ENCODE data around the gene TMEM18. TPM values are rescaled to one million over a fixed set of nuclear protein-coding genes. Genes with fewer than 3 reads are reported as not detected.

TMEM18 gene
- total RNA-seq, 4 donors from 2014 or later = 11.0 to 31.0 (median 14.5) TPM

DNA sequence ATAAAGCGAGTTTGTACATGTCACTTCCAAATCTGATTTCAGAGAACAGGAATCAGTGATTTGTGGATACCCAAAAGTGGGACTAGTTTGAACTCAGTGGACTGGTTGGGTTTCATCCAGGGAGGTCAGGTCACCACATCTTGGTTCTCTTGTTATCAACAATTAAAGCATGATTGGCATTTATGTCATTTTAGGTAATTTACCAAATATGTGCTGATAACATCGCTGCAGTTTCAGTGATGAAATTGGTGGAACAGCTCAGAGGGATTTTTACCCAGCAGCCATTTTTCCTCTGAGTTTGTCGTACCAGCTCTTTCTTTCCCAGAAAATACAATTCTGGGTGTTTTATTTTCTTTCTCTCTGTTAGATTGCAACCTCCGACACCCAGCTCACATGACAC, 33.4 kb downstream of the TMEM18 start:
- H3K9me3 ChIP-seq = no peaks in the 10 kb centered on the region
- no peak overlapping the region for H3K27ac ChIP-seq
- no peaks in the 10 kb centered on the region for H3K4me1 ChIP-seq
- in situ Hi-C loops (cut with MboI; ENCODE audit: low pct_ligation_motif_present in 1 of 4, low pct_unique_long_range_greater_than_20kb in 1 of 4, low sequenced_read_pairs in 3 of 4) = no loop called here
- 72 to 96% methylated on average over 4 of the region's 4 CpGs for WGBS, 2 donors (ENCODE audit: low coverage in 1 of 2)
- intact Hi-C loops (cut with DNase I; ENCODE audit: low total_unique reads) = loop anchor here (5.0 kb wide), 1 partner anchor 396 kb away; no protein-coding TSS in a partner anchor
- H3K27me3 ChIP-seq = peaks cover 7% of the 10 kb centered on the region
- DNase-seq = no peak
- no peak overlapping the region for H3K4me3 ChIP-seq
- TF ChIP-seq POLR2AphosphoS5 (IDR thresholded peaks at IDR 0.05) (no peak), EP300 (IDR thresholded peaks at IDR 0.05; ENCODE audit: low read depth) (no peak), POLR2A (IDR thresholded peaks at IDR 0.05) (no peak)
- TF ChIP-seq, protein P1, sequence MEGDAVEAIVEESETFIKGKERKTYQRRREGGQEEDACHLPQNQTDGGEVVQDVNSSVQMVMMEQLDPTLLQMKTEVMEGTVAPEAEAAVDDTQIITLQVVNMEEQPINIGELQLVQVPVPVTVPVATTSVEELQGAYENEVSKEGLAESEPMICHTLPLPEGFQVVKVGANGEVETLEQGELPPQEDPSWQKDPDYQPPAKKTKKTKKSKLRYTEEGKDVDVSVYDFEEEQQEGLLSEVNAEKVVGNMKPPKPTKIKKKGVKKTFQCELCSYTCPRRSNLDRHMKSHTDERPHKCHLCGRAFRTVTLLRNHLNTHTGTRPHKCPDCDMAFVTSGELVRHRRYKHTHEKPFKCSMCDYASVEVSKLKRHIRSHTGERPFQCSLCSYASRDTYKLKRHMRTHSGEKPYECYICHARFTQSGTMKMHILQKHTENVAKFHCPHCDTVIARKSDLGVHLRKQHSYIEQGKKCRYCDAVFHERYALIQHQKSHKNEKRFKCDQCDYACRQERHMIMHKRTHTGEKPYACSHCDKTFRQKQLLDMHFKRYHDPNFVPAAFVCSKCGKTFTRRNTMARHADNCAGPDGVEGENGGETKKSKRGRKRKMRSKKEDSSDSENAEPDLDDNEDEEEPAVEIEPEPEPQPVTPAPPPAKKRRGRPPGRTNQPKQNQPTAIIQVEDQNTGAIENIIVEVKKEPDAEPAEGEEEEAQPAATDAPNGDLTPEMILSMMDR (IDR thresholded peaks at IDR 0.05) = no peak
- no peaks in the 10 kb centered on the region for H3K36me3 ChIP-seq

DNA sequence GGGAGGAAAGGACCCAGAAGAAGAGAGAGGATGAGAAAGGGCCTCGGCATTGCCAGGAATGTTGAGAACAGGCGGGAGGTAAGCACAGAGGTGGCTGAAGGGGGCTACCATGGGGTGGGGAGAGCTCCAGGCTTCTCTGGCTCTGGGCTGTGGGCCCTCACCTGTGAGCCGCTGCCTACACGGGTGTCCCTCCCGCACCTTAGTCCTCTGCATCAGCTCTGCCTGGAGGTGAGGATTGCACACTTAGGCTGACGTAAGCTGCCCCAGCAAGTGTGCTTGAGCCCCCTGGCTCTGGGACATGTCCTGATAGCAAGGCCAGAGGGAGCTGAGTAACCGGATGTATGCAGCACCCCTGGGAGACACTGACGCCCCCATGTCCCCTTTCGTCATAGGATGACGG, 33.9 kb downstream of the TMEM18 start:
- Histone ChIP-seq H3K4me1 (no peaks in the 10 kb centered on the region), H3K27ac (no peak overlapping the region), H3K36me3 (no peaks in the 10 kb centered on the region), H3K27me3 (peaks cover 7% of the 10 kb centered on the region), H3K4me3 (no peak overlapping the region), H3K9me3 (no peaks in the 10 kb centered on the region)
- intact Hi-C loops (cut with DNase I; ENCODE audit: low total_unique reads) (loop anchor here (5.0 kb wide), 1 partner anchor 396 kb away; no protein-coding TSS in a partner anchor), in situ Hi-C loops (cut with MboI; ENCODE audit: low pct_ligation_motif_present in 1 of 4, low pct_unique_long_range_greater_than_20kb in 1 of 4, low sequenced_read_pairs in 3 of 4) (no loop called here)
- TF ChIP-seq POLR2A (IDR thresholded peaks at IDR 0.05) (no peak), POLR2AphosphoS5 (IDR thresholded peaks at IDR 0.05) (no peak), EP300 (IDR thresholded peaks at IDR 0.05; ENCODE audit: low read depth) (no peak)
- TF ChIP-seq, protein P1 (IDR thresholded peaks at IDR 0.05) = no peak
- no peak for DNase-seq
- 84 to 95% methylated on average over 4 to 10 of the region's 10 CpGs for WGBS, 2 donors (ENCODE audit: low coverage in 1 of 2)

DNA sequence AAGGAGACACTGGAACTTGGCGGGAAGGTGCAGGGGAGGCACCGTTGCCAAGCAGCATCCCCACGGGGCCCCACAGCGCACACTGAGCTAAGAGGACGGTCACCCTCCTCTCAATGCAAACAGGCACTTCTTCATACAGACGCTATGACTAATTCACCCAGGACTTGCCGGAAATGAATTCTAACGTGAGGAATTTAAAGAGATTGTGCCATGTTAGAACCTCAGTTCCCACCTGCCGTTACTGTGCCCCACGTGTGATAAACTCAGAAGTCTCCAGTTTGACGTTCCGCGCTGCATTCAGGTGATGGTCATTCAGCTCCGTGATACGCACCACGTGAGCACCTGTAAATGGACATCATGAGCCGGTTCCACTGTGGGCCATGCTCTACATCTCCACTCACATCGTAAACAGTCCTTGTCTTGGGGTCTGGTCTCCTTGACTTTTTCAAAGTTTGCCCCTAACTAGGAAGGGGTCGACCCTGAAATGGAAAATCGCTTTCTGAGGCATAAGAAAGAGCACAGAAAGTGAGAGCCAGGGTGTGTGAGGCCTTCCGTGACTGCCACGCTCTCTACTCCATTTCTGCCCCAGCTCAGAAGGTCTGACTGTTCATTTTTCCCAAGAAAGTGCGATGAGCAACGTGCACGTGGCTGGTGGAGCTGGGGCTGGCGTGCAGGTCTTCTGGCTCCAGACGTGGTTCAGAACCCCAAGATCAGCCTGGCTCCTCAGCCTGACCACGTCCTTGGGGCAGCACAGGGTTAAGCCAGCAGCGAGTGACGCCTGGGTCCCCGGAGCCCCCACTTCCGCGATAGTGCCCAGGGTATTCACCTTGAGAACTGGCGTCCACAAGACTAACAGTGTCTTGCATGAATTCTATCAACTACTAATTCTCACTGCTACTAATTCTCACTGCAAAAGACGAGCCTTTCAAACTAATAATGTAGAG, 35.1 kb downstream of the TMEM18 start:
- in situ Hi-C loops (cut with MboI; ENCODE audit: low pct_ligation_motif_present in 1 of 4, low pct_unique_long_range_greater_than_20kb in 1 of 4, low sequenced_read_pairs in 3 of 4) = no loop called here
- Histone ChIP-seq H3K4me3 (no peak overlapping the region), H3K36me3 (no peaks in the 10 kb centered on the region), H3K4me1 (no peaks in the 10 kb centered on the region), H3K27me3 (peaks cover 7% of the 10 kb centered on the region), H3K27ac (no peak overlapping the region), H3K9me3 (no peaks in the 10 kb centered on the region)
- TF ChIP-seq EP300 (IDR thresholded peaks at IDR 0.05; ENCODE audit: low read depth) (no peak), POLR2A (IDR thresholded peaks at IDR 0.05) (no peak), POLR2AphosphoS5 (IDR thresholded peaks at IDR 0.05) (no peak)
- TF ChIP-seq, protein P1 (IDR thresholded peaks at IDR 0.05) = no peak
- no peak for DNase-seq
- intact Hi-C loops (cut with DNase I; ENCODE audit: low total_unique reads) = loop anchor here (5.0 kb wide), 1 partner anchor 395 kb away; no protein-coding TSS in a partner anchor
- 77 to 82% methylated on average over 6 to 35 of the region's 35 CpGs for WGBS, 2 donors (ENCODE audit: low coverage in 1 of 2)

DNA sequence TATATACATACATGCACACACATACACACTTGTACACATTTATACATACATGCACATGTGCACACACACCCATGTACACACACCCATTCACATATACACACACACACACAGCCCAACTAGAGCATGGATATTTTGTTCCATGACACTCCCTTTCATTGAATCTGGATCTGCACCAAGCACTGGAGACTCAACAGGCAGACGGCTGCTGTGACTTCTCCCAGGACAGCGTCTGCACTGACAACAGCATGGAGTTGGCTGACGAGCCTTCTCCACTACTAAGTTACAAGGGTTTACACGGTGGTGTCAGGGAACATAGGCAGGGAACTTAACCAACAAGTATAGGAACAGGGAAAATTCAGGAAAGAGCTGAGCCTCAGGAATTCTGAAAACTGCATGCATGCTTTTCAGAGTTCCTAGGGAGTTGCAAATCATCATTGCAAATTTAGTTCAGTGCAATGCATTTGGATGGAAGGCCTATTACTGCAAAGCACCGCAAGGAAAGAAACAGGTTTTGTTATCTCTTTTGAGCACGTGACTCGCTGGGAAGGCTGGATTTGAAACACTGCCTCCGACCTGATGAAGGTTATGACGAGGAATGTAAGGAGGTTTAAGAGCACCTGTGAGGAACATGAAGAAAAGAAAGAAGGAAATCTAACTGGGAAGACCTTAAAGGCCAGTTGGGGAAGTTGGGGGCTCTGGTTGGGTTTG, 35.9 kb downstream of the TMEM18 start:
- Histone ChIP-seq H3K4me1 (peaks cover 0 to 6% (median 3%) of the 10 kb centered on the region in 4 donors), H3K36me3 (no peaks in the 10 kb centered on the region), H3K27ac (no peak overlapping the region), H3K9me3 (no peaks in the 10 kb centered on the region), H3K4me3 (no peak overlapping the region), H3K27me3 (peaks cover 7% of the 10 kb centered on the region)
- in situ Hi-C loops (cut with MboI; ENCODE audit: low pct_ligation_motif_present in 1 of 4, low pct_unique_long_range_greater_than_20kb in 1 of 4, low sequenced_read_pairs in 3 of 4) (no loop called here), intact Hi-C loops (cut with DNase I; ENCODE audit: low total_unique reads) (loop anchor here (5.0 kb wide), 1 partner anchor 394 kb away; no protein-coding TSS in a partner anchor)
- no peak for DNase-seq
- WGBS, 2 donors (ENCODE audit: low coverage in 1 of 2) = 54 to 57% methylated on average over 5 to 9 of the region's 9 CpGs
- TF ChIP-seq, protein P1 (IDR thresholded peaks at IDR 0.05) = no peak
- TF ChIP-seq EP300 (IDR thresholded peaks at IDR 0.05; ENCODE audit: low read depth) = no peak
- TF ChIP-seq POLR2AphosphoS5 (IDR thresholded peaks at IDR 0.05) = no peak

Data from transverse colon (tissue), 4 donors.